HG03575 (cell line): ENCODE measurements around the gene RABIF.
"Not testable (repeated sequence)": the region's sequence is repeated elsewhere in the genome, so short reads cannot be mapped to it uniquely, and the experiment has no call there.

Experiments used
- ATAC-seq: cut with Tn5 transposase; IDR thresholded peaks from one replicate; pipeline ENCODE4 v1.9.1; 2021; ENCODE audit not compliant: unreplicated experiment, insufficient number of reproducible peaks, low FRiP score; ENCODE audit errors: extremely low read depth

The RABIF gene

GRCh38 chr1:202888531-202889360 lies at the start of gene RABIF:
RABIF (minus strand) TSS chr1:202889149; CDS start chr1:202889098, 51 bp downstream.
- ATAC-seq = peak; percentile 65

GRCh38 chr1:202938287-202938925 lies 49.5 kb upstream of the RABIF start:
- no peak for ATAC-seq

GRCh38 chr1:202936409-202936808 lies 47.5 kb upstream of the RABIF start:
- not testable (repeated sequence) for ATAC-seq

GRCh38 chr1:202935844-202936243 lies 46.9 kb upstream of the RABIF start:
- ATAC-seq = no peak

- ATAC-seq = no peak
These were observed 45.8 kb upstream of the RABIF start for GRCh38 chr1:202934755-202935154.

GRCh38 chr1:202932476-202932875 lies 43.5 kb upstream of the RABIF start:
- ATAC-seq = no peak

GRCh38 chr1:202926581-202927491 lies 37.9 kb upstream of the RABIF start, which contains the start of gene KLHL12:
KLHL12 (minus strand) TSS chr1:202927234; CDS start chr1:202925162, 2,072 bp downstream.
- ATAC-seq = peak; percentile 37

- no peak for ATAC-seq
These were observed 34.6 kb upstream of the RABIF start for GRCh38 chr1:202923533-202923932.

GRCh38 chr1:202919615-202920014 lies 30.7 kb upstream of the RABIF start:
- no peak for ATAC-seq

GRCh38 chr1:202915146-202915545 lies 26.2 kb upstream of the RABIF start:
- no peak for ATAC-seq

- ATAC-seq = not testable (repeated sequence)
These were observed 23.5 kb upstream of the RABIF start for GRCh38 chr1:202912476-202912875.

- no peak for ATAC-seq
These were observed 20.5 kb upstream of the RABIF start for GRCh38 chr1:202909494-202909893.

- no peak for ATAC-seq
These were observed 20.0 kb upstream of the RABIF start for GRCh38 chr1:202908998-202909397.

- no peak for ATAC-seq
These were observed 16.4 kb upstream of the RABIF start for GRCh38 chr1:202905331-202905730.

GRCh38 chr1:202903808-202904207 lies 14.9 kb upstream of the RABIF start:
- ATAC-seq = not testable (repeated sequence)

- no peak for ATAC-seq
These were observed 12.6 kb upstream of the RABIF start for GRCh38 chr1:202901555-202901954.

GRCh38 chr1:202892501-202892900 lies 3.6 kb upstream of the RABIF start:
- ATAC-seq = no peak

GRCh38 chr1:202890392-202890791 lies 1.4 kb upstream of the RABIF start:
- ATAC-seq = no peak

GRCh38 chr1:202888221-202888530 lies 773 bp downstream of the RABIF start:
- no peak for ATAC-seq
